NCI-H69 (cell line): Measurements from ENCODE around the gene CELF2.
"Not testable (repeated sequence)": the region's sequence is repeated elsewhere in the genome, so short reads cannot be mapped to it uniquely, and the experiment has no call there.

Experiments used
- DNase-seq: peaks from one replicate; lab custom pipeline; 2025; lab: John Stamatoyannopoulos, UW

CELF2 gene

GRCh38 chr10:11330383-11331045 is 312.8 kb downstream of the CELF2 start:
- DNase-seq = no peak

GRCh38 chr10:11331046-11331577 is 313.4 kb downstream of the CELF2 start:
- DNase-seq = no peak

- DNase-seq = no peak
These were observed 314.1 kb downstream of the CELF2 start for GRCh38 chr10:11331726-11332125.

GRCh38 chr10:11332846-11333245 is 315.2 kb downstream of the CELF2 start:
- no peak for DNase-seq

- no peak for DNase-seq
These were observed 316.8 kb downstream of the CELF2 start for GRCh38 chr10:11334436-11334835.

GRCh38 chr10:11335167-11335652 is 317.5 kb downstream of the CELF2 start:
- DNase-seq = no peak

GRCh38 chr10:11335881-11336430 is 318.3 kb downstream of the CELF2 start:
- DNase-seq = no peak

GRCh38 chr10:11336722-11337162 is 319.1 kb downstream of the CELF2 start:
- DNase-seq = no peak

GRCh38 chr10:11337516-11337915 is 319.8 kb downstream of the CELF2 start:
- no peak for DNase-seq

- no peak for DNase-seq
These were observed 320.6 kb downstream of the CELF2 start for GRCh38 chr10:11338160-11338844.

GRCh38 chr10:11339013-11339412 is 321.3 kb downstream of the CELF2 start:
- DNase-seq = no peak

- DNase-seq = no peak
These were observed 322.0 kb downstream of the CELF2 start for GRCh38 chr10:11339660-11340059.

GRCh38 chr10:11341283-11341960 is 323.8 kb downstream of the CELF2 start:
- DNase-seq = no peak

- DNase-seq = no peak
These were observed 326.4 kb downstream of the CELF2 start for GRCh38 chr10:11344081-11344480.

- DNase-seq = no peak
These were observed 326.9 kb downstream of the CELF2 start for GRCh38 chr10:11344550-11344949.

- peak; percentile 50 for DNase-seq
These were observed 327.8 kb downstream of the CELF2 start for GRCh38 chr10:11345224-11346054.

GRCh38 chr10:11347580-11347979 is 329.9 kb downstream of the CELF2 start:
- DNase-seq = not testable (repeated sequence)

- no peak for DNase-seq
These were observed 334.1 kb downstream of the CELF2 start for GRCh38 chr10:11351801-11352200.

GRCh38 chr10:11353006-11353896 is 335.6 kb downstream of the CELF2 start:
- DNase-seq = no peak

- no peak for DNase-seq
These were observed 337.2 kb downstream of the CELF2 start for GRCh38 chr10:11354823-11355222.
